Endothelial cell of umbilical vein (primary cell): ENCODE data around the gene CD226.
"Not testable (repeated sequence)": the region's sequence is repeated elsewhere in the genome, so short reads cannot be mapped to it uniquely, and the experiment has no call there.

Experiments
- CTCF ChIP-seq, 2 donors: IDR thresholded peaks; 1 replicate in 1 of 2; 2 replicates in 1 of 2; pipeline ENCODE4 v1.5.1; 2011; ENCODE audit warnings: low read length in 2 of 2, mild to moderate bottlenecking in 2 of 2, moderate library complexity in 2 of 2, control low read depth in 1 of 2, inconsistent platforms in 1 of 2, low read depth in 1 of 2; ENCODE audit not compliant: insufficient read depth in 1 of 2; ENCODE audit errors: extremely low read depth in 1 of 2
- POLR2A ChIP-seq: IDR thresholded peaks from 2 replicates; pipeline ENCODE4 v1.6.1; 2012; ENCODE audit warnings: low read depth, mild to moderate bottlenecking, control low read depth, low read length
- POLR2AphosphoS5 ChIP-seq: IDR thresholded peaks from 2 replicates; pipeline ENCODE4 v1.6.1; 2012; ENCODE audit warnings: low read depth, mild to moderate bottlenecking, control low read depth, low read length, moderate library complexity; ENCODE audit not compliant: insufficient read depth

GRCh38 chr18:69834980-69835379, 112.7 kb downstream of the CD226 start:
- TF ChIP-seq POLR2A; CTCF (IDR thresholded peaks at IDR 0.05; ENCODE audit: extremely low read depth in 1 of 2, insufficient read depth in 1 of 2, low read depth in 1 of 2, low read length in 2 of 2); POLR2AphosphoS5: not testable (repeated sequence)
